Astrocyte (in vitro differentiated cells and primary cell): Measurements from ENCODE around the gene DNAJC30. TPM values are rescaled to one million over a fixed set of nuclear protein-coding genes. Genes with fewer than 3 reads are reported as not detected.
A peak's percentile ranks its signal among the peaks of the same experiment; 100 is the strongest.

ENCODE experiments used
- DNase-seq: peaks from one replicate; pipeline ENCODE4 v3.0.0-alpha.2; 2010; ENCODE audit warnings: low read depth
- FAIRE-seq: peaks from 2 replicates; lab custom pipeline; 2011; peaks lifted over from hg19 to GRCh38; lab: Jason Lieb, UNC
- H2AFZ ChIP-seq: 2 replicates; pipeline ENCODE4 v1.6.0; 2012; ENCODE audit warnings: low read depth, low read length, inconsistent platforms
- H3K27ac ChIP-seq: 2 replicates; pipeline ENCODE4 v1.5.1; 2011; ENCODE audit warnings: low read depth, low read length, inconsistent platforms
- H3K27me3 ChIP-seq: 2 replicates; pipeline ENCODE4 v1.6.0; 2011; ENCODE audit warnings: low read length, inconsistent platforms; ENCODE audit not compliant: insufficient read depth
- H3K36me3 ChIP-seq: 2 replicates; pipeline ENCODE4 v1.5.1; 2011; ENCODE audit warnings: low read length, inconsistent platforms; ENCODE audit not compliant: insufficient read depth
- H3K4me1 ChIP-seq: 2 replicates; pipeline ENCODE4 v1.5.1; 2011; ENCODE audit warnings: low read length, inconsistent platforms; ENCODE audit not compliant: insufficient read depth
- H3K4me2 ChIP-seq: 2 replicates; pipeline ENCODE4 v1.6.0; 2012; ENCODE audit warnings: low read length, inconsistent platforms
- H3K4me3 ChIP-seq: 2 replicates; pipeline ENCODE4 v1.5.1; 2011; ENCODE audit warnings: low read depth, mild to moderate bottlenecking, low read length, inconsistent platforms; ENCODE audit not compliant: insufficient read depth
- H3K79me2 ChIP-seq: 2 replicates; pipeline ENCODE4 v1.6.0; 2012; ENCODE audit warnings: mild to moderate bottlenecking, low read length, inconsistent platforms; ENCODE audit not compliant: insufficient read depth
- H3K9ac ChIP-seq: 2 replicates; pipeline ENCODE4 v1.6.0; 2012; ENCODE audit warnings: mild to moderate bottlenecking, low read length, inconsistent platforms
- H3K9me3 ChIP-seq: 2 replicates; pipeline ENCODE4 v1.5.1; 2012; ENCODE audit warnings: low read depth, mild to moderate bottlenecking, low read length, inconsistent platforms; ENCODE audit not compliant: insufficient read depth
- H4K20me1 ChIP-seq: 2 replicates; pipeline ENCODE4 v1.6.0; 2012; ENCODE audit warnings: low read length, inconsistent platforms; ENCODE audit not compliant: insufficient read depth
- H3K27ac Mint-ChIP-seq: one replicate; pipeline ENCODE4 v1.8.0; 2021; ENCODE audit warnings: mild to moderate bottlenecking, mixed read lengths; ENCODE audit not compliant: unreplicated experiment
- H3K27me3 Mint-ChIP-seq: one replicate; pipeline ENCODE4 v1.8.0; 2021; ENCODE audit warnings: low read depth, mixed read lengths; ENCODE audit not compliant: unreplicated experiment
- H3K36me3 Mint-ChIP-seq: one replicate; pipeline ENCODE4 v1.8.0; 2021; ENCODE audit warnings: low read depth, mixed read lengths; ENCODE audit not compliant: unreplicated experiment
- H3K4me1 Mint-ChIP-seq: one replicate; pipeline ENCODE4 v1.8.0; 2021; ENCODE audit warnings: low read depth, mixed read lengths; ENCODE audit not compliant: unreplicated experiment
- H3K4me3 Mint-ChIP-seq: one replicate; pipeline ENCODE4 v1.8.0; 2021; ENCODE audit warnings: mild to moderate bottlenecking, moderate library complexity, mixed read lengths; ENCODE audit not compliant: unreplicated experiment
- H3K9me3 Mint-ChIP-seq: one replicate; pipeline ENCODE4 v1.8.0; 2021; ENCODE audit warnings: mild to moderate bottlenecking, mixed read lengths; ENCODE audit not compliant: unreplicated experiment
- EZH2 ChIP-seq: IDR thresholded peaks from 2 replicates; pipeline ENCODE4 v1.6.1; 2012; ENCODE audit warnings: mild to moderate bottlenecking, low read length, inconsistent platforms; ENCODE audit not compliant: insufficient read depth
- total RNA-seq: library from RNA; stranded (reverse); gene quantifications from 2 replicates; pipeline ENCODE4 v1.2.1, GENCODE V29; 2021
- TF ChIP-seq, protein P1 (sequence below): IDR thresholded peaks from 2 replicates; pipeline ENCODE4 v1.5.1; 2011; ENCODE audit warnings: low read depth, mild to moderate bottlenecking, inconsistent platforms, low read length, moderate library complexity; ENCODE audit not compliant: insufficient read depth

DNAJC30 gene
- total RNA-seq, 1 donor from 2014 or later, result 11.0 TPM

DNA sequence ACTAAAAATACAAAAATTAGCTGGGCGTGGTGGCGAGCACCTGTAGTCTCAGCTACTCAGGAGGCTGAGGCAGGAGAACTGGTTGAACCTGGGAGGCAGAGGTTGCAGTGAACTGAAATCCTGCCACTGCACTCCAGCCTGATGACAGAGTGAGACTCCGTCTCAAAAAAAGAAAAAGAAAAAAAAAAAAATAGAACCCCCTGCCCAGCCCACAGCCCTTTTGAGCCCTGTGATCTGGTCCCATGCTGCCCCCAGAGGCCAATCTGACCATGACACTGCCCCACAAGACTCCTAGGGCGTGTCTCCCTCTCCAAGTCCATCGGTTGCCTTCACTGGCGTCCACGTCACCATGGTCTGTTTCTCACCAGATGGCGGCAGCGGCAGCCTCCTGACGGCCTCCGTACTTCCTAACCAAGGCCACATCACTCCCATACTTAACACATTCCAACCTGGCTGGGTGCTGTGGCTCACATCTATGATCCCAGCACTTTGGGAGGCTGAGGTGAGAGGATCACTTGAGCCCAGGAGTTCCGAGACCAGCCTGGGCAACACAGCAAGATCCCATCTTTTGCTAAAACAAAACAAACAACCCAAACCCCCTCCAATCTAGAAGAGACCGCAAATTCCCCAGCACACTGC is 18.2 kb upstream of the DNAJC30 start:
- Mint-ChIP-seq H3K9me3 (no peaks in the 10 kb centered on the region), H3K27me3 (no peaks in the 10 kb centered on the region), H3K4me1 (peaks cover 8% of the 10 kb centered on the region), H3K36me3 (peaks cover 24% of the 10 kb centered on the region), H3K27ac (no peak overlapping the region), H3K4me3 (no peak overlapping the region)
- Histone ChIP-seq H3K36me3 (peaks cover 15% of the 10 kb centered on the region), H3K27me3 (no peaks in the 10 kb centered on the region), H3K79me2 (peaks cover 21% of the 10 kb centered on the region), H3K4me1 (peaks cover 30% of the 10 kb centered on the region), H3K4me3 (no peak overlapping the region), H3K27ac (peak overlapping the region; percentile 28), H4K20me1 (peaks cover 75% of the 10 kb centered on the region), H3K9ac (no peak overlapping the region), H3K9me3 (no peaks in the 10 kb centered on the region), H3K4me2 (no peak overlapping the region), H2AFZ (no peak overlapping the region)
- peak; percentile 50 for DNase-seq
- TF ChIP-seq, protein P1, sequence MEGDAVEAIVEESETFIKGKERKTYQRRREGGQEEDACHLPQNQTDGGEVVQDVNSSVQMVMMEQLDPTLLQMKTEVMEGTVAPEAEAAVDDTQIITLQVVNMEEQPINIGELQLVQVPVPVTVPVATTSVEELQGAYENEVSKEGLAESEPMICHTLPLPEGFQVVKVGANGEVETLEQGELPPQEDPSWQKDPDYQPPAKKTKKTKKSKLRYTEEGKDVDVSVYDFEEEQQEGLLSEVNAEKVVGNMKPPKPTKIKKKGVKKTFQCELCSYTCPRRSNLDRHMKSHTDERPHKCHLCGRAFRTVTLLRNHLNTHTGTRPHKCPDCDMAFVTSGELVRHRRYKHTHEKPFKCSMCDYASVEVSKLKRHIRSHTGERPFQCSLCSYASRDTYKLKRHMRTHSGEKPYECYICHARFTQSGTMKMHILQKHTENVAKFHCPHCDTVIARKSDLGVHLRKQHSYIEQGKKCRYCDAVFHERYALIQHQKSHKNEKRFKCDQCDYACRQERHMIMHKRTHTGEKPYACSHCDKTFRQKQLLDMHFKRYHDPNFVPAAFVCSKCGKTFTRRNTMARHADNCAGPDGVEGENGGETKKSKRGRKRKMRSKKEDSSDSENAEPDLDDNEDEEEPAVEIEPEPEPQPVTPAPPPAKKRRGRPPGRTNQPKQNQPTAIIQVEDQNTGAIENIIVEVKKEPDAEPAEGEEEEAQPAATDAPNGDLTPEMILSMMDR, result peak; percentile 48
- no peak for TF ChIP-seq EZH2
- no peak for FAIRE-seq

DNA sequence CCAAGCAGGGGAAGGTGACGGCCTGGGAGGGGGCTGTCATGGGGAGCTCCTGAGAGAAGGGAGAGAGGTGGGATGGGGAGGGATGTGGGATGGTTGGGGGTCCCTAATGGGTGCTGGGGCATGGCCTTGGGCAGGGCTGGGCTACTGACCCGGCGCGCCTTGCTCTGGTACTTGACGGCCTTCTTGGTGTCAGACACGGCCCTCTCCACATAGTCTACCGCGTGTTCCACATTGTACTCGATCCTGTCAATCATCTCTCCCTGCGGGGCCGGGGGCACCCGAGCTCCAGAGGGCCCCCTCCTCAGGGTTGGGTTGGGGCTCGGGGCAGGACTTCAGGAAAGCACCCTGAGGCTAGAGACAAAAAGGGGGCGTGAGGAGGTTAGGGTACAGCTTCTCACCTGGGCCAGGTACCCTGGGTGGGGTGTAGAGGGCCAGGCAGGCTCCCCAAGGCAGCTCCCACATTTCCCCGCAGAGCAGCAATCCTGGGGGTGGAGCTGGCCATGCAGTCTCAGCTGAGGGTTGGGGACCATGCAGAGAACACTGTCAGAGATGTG is 17.4 kb upstream of the DNAJC30 start:
- no peak overlapping the region for H3K4me2 ChIP-seq
- no peak overlapping the region for H3K27ac Mint-ChIP-seq
- H2AFZ ChIP-seq, result no peak overlapping the region
- H3K4me3 ChIP-seq, result no peak overlapping the region
- H3K9me3 Mint-ChIP-seq, result no peaks in the 10 kb centered on the region
- peaks cover 22% of the 10 kb centered on the region for H3K4me1 ChIP-seq
- H3K9ac ChIP-seq, result no peak overlapping the region
- no peak overlapping the region for H3K27ac ChIP-seq
- H3K9me3 ChIP-seq, result no peaks in the 10 kb centered on the region
- FAIRE-seq (no peak), DNase-seq (no peak)
- peaks cover 6% of the 10 kb centered on the region for H3K4me1 Mint-ChIP-seq
- H4K20me1 ChIP-seq, result peaks cover 80% of the 10 kb centered on the region
- no peaks in the 10 kb centered on the region for H3K27me3 Mint-ChIP-seq
- peaks cover 19% of the 10 kb centered on the region for H3K36me3 ChIP-seq
- no peaks in the 10 kb centered on the region for H3K27me3 ChIP-seq
- H3K4me3 Mint-ChIP-seq, result no peak overlapping the region
- H3K79me2 ChIP-seq, result peaks cover 19% of the 10 kb centered on the region
- TF ChIP-seq, protein P1, result no peak
- no peak for TF ChIP-seq EZH2
- peaks cover 24% of the 10 kb centered on the region for H3K36me3 Mint-ChIP-seq

DNA sequence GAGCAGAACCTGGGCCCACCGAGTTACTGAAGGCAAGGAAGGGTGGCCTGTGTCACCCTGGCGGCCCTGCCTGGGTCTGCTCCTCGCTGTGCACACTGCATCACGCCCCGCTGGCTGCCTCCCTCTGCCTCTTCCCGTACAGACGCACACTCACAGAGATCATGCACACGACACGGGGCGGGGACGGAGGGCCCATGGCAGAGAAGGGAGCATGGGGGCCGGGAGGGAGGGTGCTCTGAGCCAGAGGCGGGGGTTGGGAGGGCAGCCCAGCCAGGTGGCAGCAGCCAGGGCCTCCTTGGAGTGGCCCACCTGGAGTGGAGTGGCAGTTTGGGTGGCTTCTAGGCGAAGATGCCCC is 16.8 kb upstream of the DNAJC30 start:
- Mint-ChIP-seq H3K4me3 (no peak overlapping the region), H3K4me1 (peaks cover under 1% of the 10 kb centered on the region), H3K9me3 (no peaks in the 10 kb centered on the region), H3K36me3 (peaks cover 24% of the 10 kb centered on the region), H3K27ac (no peak overlapping the region), H3K27me3 (no peaks in the 10 kb centered on the region)
- Histone ChIP-seq H3K36me3 (peaks cover 19% of the 10 kb centered on the region), H3K27me3 (no peaks in the 10 kb centered on the region), H3K79me2 (peaks cover 19% of the 10 kb centered on the region), H3K9ac (no peak overlapping the region), H3K27ac (no peak overlapping the region), H2AFZ (no peak overlapping the region), H3K4me2 (no peak overlapping the region), H3K4me3 (no peak overlapping the region), H3K9me3 (no peaks in the 10 kb centered on the region), H4K20me1 (peaks cover 74% of the 10 kb centered on the region), H3K4me1 (peaks cover 16% of the 10 kb centered on the region)
- DNase-seq (no peak), FAIRE-seq (no peak)
- TF ChIP-seq EZH2, result no peak
- TF ChIP-seq, protein P1, result no peak
